AG09309 (cell line): Measurements from ENCODE around the gene NACA.

ENCODE experiments used
- DNase-seq: peaks from one replicate; pipeline ENCODE4 v3.0.0-alpha.2; 2010; ENCODE audit warnings: low read depth
- H3K4me3 ChIP-seq: 2 replicates; pipeline ENCODE4 v1.5.1; 2011; ENCODE audit warnings: mild to moderate bottlenecking, low read depth, low read length, moderate library complexity; ENCODE audit not compliant: control insufficient read depth
- CTCF ChIP-seq: IDR thresholded peaks from 2 replicates; pipeline ENCODE4 v1.5.1; 2011; ENCODE audit warnings: mild to moderate bottlenecking, low read depth, low read length, inconsistent platforms; ENCODE audit not compliant: insufficient read depth, control insufficient read depth; ENCODE audit errors: missing control alignments

The NACA gene

GRCh38 chr12:56719056-56719455, 6.0 kb downstream of the NACA start:
- TF ChIP-seq CTCF: no peak
- no peak for DNase-seq
- H3K4me3 ChIP-seq: no peak overlapping the region

GRCh38 chr12:56718636-56719035, 6.5 kb downstream of the NACA start:
- no peak for TF ChIP-seq CTCF
- DNase-seq: no peak
- no peak overlapping the region for H3K4me3 ChIP-seq

- no peak overlapping the region for H3K4me3 ChIP-seq
- no peak for DNase-seq
- TF ChIP-seq CTCF: no peak
Observed at GRCh38 chr12:56718149-56718548, 7.0 kb downstream of the NACA start.

- no peak for TF ChIP-seq CTCF
- no peak overlapping the region for H3K4me3 ChIP-seq
- no peak for DNase-seq
Observed at GRCh38 chr12:56716933-56717880, 7.9 kb downstream of the NACA start.

- no peak overlapping the region for H3K4me3 ChIP-seq
- TF ChIP-seq CTCF: no peak
- DNase-seq: no peak
Observed at GRCh38 chr12:56716458-56716857, 8.6 kb downstream of the NACA start.

- TF ChIP-seq CTCF: no peak
- DNase-seq: no peak
Observed at GRCh38 chr12:56715798-56716197, 9.3 kb downstream of the NACA start.

More at GRCh38 chr12:56715798-56716197, 9.3 kb downstream of the NACA start:
- no peak overlapping the region for H3K4me3 ChIP-seq
